T47D (cell line): Measurements from ENCODE around the gene ESR2.

Experiments
- DNase-seq, 2 experiments: peaks; one replicate each; pipeline versions ENCODE4 v3.0.0 to v3.0.0-alpha.2; 2011 to 2012; ENCODE audit warnings: low read depth in 1 of 2, low spot score in 1 of 2
- JUND ChIP-seq: IDR thresholded peaks from 2 replicates; pipeline ENCODE4 v1.6.1; 2012; ENCODE audit warnings: low read depth
- in situ Hi-C: cut with HindIII; loops from 2 replicates; pipeline ENCODE4 v1.10.0; 2016; ENCODE audit warnings: low sequenced_read_pairs, low pct_unique_long_range_greater_than_20kb

ESR2 gene

GRCh38 chr14:64229489-64229888, 64.7 kb downstream of the ESR2 start:
- DNase-seq, result no peak
- no peak for TF ChIP-seq JUND
- in situ Hi-C loops, result no loop called here

GRCh38 chr14:64227856-64228255, 66.3 kb downstream of the ESR2 start:
- in situ Hi-C loops, result no loop called here
- no peak for DNase-seq
- no peak for TF ChIP-seq JUND

GRCh38 chr14:64225151-64225757, 68.9 kb downstream of the ESR2 start:
- no peak for TF ChIP-seq JUND
- no peak for DNase-seq
- in situ Hi-C loops, result no loop called here

- DNase-seq, result peak in 1 of 2 experiments; percentile 38
- TF ChIP-seq JUND, result no peak
- in situ Hi-C loops, result no loop called here
Measured at GRCh38 chr14:64221391-64222003, 72.7 kb downstream of the ESR2 start.

GRCh38 chr14:64220466-64220865, 73.7 kb downstream of the ESR2 start:
- in situ Hi-C loops, result no loop called here
- TF ChIP-seq JUND, result no peak
- no peak for DNase-seq

- no peak for TF ChIP-seq JUND
- no peak for DNase-seq
- in situ Hi-C loops, result no loop called here
Measured at GRCh38 chr14:64220056-64220455, 74.1 kb downstream of the ESR2 start.

- DNase-seq, result no peak
- TF ChIP-seq JUND, result no peak
- in situ Hi-C loops, result no loop called here
Measured at GRCh38 chr14:64218344-64219240, 75.6 kb downstream of the ESR2 start.

- no peak for TF ChIP-seq JUND
- in situ Hi-C loops, result no loop called here
Measured at GRCh38 chr14:64217834-64218233, 76.3 kb downstream of the ESR2 start.

GRCh38 chr14:64217308-64217707, 76.9 kb downstream of the ESR2 start:
- no peak for DNase-seq
- in situ Hi-C loops, result no loop called here
- no peak for TF ChIP-seq JUND

More at GRCh38 chr14:64217834-64218233, 76.3 kb downstream of the ESR2 start:
- no peak for DNase-seq

- in situ Hi-C loops, result no loop called here
- no peak for DNase-seq
- TF ChIP-seq JUND, result no peak
Measured at GRCh38 chr14:64215978-64216377, 78.2 kb downstream of the ESR2 start.

- no peak for DNase-seq
- in situ Hi-C loops, result no loop called here
- no peak for TF ChIP-seq JUND
Measured at GRCh38 chr14:64215274-64215673, 78.9 kb downstream of the ESR2 start.

GRCh38 chr14:64213853-64214570, 80.2 kb downstream of the ESR2 start:
- in situ Hi-C loops, result no loop called here
- no peak for DNase-seq
- no peak for TF ChIP-seq JUND
